ENCODE measurements around the gene VPS54. TPM values are rescaled to one million over a fixed set of nuclear protein-coding genes. Genes with fewer than 3 reads are reported as not detected.
A peak's percentile ranks its signal among the peaks of the same experiment; 100 is the strongest.

The VPS54 gene
- total RNA-seq, 1 donor from 2014 or later, result 44.3 TPM

- Mint-ChIP-seq H3K27me3 (ENCODE audit: insufficient read depth, low read depth) (peaks cover 3% of the 10 kb centered on the region), H3K36me3 (peaks cover 22% of the 10 kb centered on the region), H3K9me3 (no peaks in the 10 kb centered on the region), H3K27ac (no peak overlapping the region), H3K4me3 (no peak overlapping the region), H3K4me1 (no peaks in the 10 kb centered on the region)
- H3K4me2 ChIP-seq, result no peak overlapping the region
- H3K79me2 ChIP-seq (ENCODE audit: low read depth), result peaks cover 69% of the 10 kb centered on the region
- no peaks in the 10 kb centered on the region for H3K9me3 ChIP-seq (ENCODE audit: low read depth)
- H4K20me1 ChIP-seq (ENCODE audit: low read depth), result no peaks in the 10 kb centered on the region
- no peak overlapping the region for H2AFZ ChIP-seq (replicated peaks)
- TF ChIP-seq EZH2phosphoT487 (IDR thresholded peaks at IDR 0.05), result no peak
- no peak for TF ChIP-seq CTCF (IDR thresholded peaks at IDR 0.05)
- TF ChIP-seq EZH2 (IDR thresholded peaks at IDR 0.05), result no peak
- H3K36me3 ChIP-seq, result peaks cover 16% of the 10 kb centered on the region
- H3K4me3 ChIP-seq, result no peak overlapping the region
- H3K4me1 ChIP-seq, result no peaks in the 10 kb centered on the region
- no peak for DNase-seq (ENCODE audit: low spot score)
- no peak overlapping the region for H3K9ac ChIP-seq
- H3K27me3 ChIP-seq, result no peaks in the 10 kb centered on the region
- no peaks in the 10 kb centered on the region for H3F3A ChIP-seq (ENCODE audit: low read depth)
- H3K27ac ChIP-seq, result no peak overlapping the region
Measured at GRCh38 chr2:63863707-63864106, 155.5 kb downstream of the VPS54 start.

DNA sequence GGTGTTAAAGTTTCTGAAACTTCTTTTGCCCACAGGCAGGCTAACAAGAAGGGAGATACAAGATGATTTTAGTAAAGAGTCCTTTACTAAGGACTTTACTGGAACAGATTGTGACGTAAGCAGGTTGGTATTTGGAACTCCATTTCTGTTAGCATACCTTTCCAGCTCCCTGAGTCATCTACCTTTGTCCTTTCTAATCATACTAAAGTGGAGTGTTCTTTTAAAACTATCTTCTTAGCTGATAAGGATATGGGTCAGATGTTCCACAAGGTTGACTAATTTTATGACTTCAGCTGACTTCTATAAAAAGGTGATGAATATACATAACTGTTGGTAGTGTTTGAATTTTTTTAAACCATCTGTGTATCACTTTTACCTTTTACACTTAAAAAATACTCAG, 156.4 kb downstream of the VPS54 start:
- H2AFZ ChIP-seq (replicated peaks), result no peak overlapping the region
- no peak overlapping the region for H3K4me3 ChIP-seq
- H3F3A ChIP-seq (ENCODE audit: low read depth), result no peaks in the 10 kb centered on the region
- H3K9me3 ChIP-seq (ENCODE audit: low read depth), result no peaks in the 10 kb centered on the region
- no peak overlapping the region for H3K4me2 ChIP-seq
- H3K4me1 Mint-ChIP-seq, result no peaks in the 10 kb centered on the region
- peaks cover 3% of the 10 kb centered on the region for H3K27me3 Mint-ChIP-seq (ENCODE audit: insufficient read depth, low read depth)
- no peak overlapping the region for H3K4me3 Mint-ChIP-seq
- H4K20me1 ChIP-seq (ENCODE audit: low read depth), result no peaks in the 10 kb centered on the region
- H3K79me2 ChIP-seq (ENCODE audit: low read depth), result peaks cover 69% of the 10 kb centered on the region
- no peak overlapping the region for H3K9ac ChIP-seq
- no peaks in the 10 kb centered on the region for H3K9me3 Mint-ChIP-seq
- peaks cover 21% of the 10 kb centered on the region for H3K36me3 Mint-ChIP-seq
- H3K36me3 ChIP-seq, result peaks cover 24% of the 10 kb centered on the region
- H3K27ac ChIP-seq, result no peak overlapping the region
- no peaks in the 10 kb centered on the region for H3K27me3 ChIP-seq
- DNase-seq (ENCODE audit: low spot score), result no peak
- H3K4me1 ChIP-seq, result no peaks in the 10 kb centered on the region
- no peak for TF ChIP-seq EZH2 (IDR thresholded peaks at IDR 0.05)
- TF ChIP-seq EZH2phosphoT487 (IDR thresholded peaks at IDR 0.05), result no peak
- no peak for TF ChIP-seq CTCF (IDR thresholded peaks at IDR 0.05)
- H3K27ac Mint-ChIP-seq, result no peak overlapping the region

DNA sequence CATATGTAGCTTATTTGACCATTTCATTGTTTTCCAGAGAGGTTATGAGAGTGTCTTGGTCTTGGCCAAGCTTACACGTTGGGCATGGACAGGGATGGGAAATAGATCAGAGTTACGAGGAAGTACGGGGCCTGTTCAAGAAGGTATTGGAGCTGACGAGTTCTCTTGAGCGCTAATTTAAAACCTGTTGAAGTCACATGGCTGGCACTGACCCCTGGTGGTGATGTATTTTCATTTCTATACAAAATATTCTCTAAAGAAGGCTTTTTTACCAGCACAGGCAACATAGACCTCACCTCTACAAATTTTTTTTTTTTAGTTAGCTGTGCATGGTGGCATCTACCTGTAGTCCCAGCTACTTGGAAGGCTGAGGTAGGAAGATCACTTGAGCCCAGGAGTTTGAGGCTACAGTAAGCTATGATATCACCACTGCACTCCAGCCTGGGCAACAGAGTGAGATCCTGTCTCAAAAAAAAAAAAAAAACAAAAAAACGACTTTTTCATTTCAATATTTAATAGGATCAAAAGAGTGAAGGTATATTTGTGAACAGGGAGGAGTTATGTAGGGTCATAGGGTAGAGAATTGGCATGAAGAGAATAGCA, 157.9 kb downstream of the VPS54 start:
- Histone ChIP-seq H3K9me3 (ENCODE audit: low read depth) (no peaks in the 10 kb centered on the region), H3K4me1 (no peaks in the 10 kb centered on the region), H3K36me3 (peaks cover 23% of the 10 kb centered on the region), H3F3A (ENCODE audit: low read depth) (no peaks in the 10 kb centered on the region), H3K4me3 (no peak overlapping the region), H2AFZ (replicated peaks) (no peak overlapping the region), H4K20me1 (ENCODE audit: low read depth) (no peaks in the 10 kb centered on the region), H3K27ac (no peak overlapping the region), H3K79me2 (ENCODE audit: low read depth) (peaks cover 69% of the 10 kb centered on the region), H3K4me2 (no peak overlapping the region), H3K27me3 (no peaks in the 10 kb centered on the region), H3K9ac (no peak overlapping the region)
- Mint-ChIP-seq H3K36me3 (peaks cover 29% of the 10 kb centered on the region), H3K27ac (no peak overlapping the region), H3K4me3 (no peak overlapping the region), H3K27me3 (ENCODE audit: insufficient read depth, low read depth) (peaks cover 3% of the 10 kb centered on the region), H3K4me1 (no peaks in the 10 kb centered on the region), H3K9me3 (no peaks in the 10 kb centered on the region)
- peak; percentile 61 for TF ChIP-seq CTCF (IDR thresholded peaks at IDR 0.05)
- TF ChIP-seq EZH2phosphoT487 (IDR thresholded peaks at IDR 0.05), result no peak
- peak; percentile 59 for DNase-seq (ENCODE audit: low spot score)
